GM08714 (cell line): ENCODE data around the gene NMU.
"Not testable (repeated sequence)": the region's sequence is repeated elsewhere in the genome, so short reads cannot be mapped to it uniquely, and the experiment has no call there.

ENCODE experiments used
- H3K4me3 ChIP-seq: fragments of 200-500 bp; sonication (Bioruptor generic); 2 replicates; pipeline ENCODE4 v1.5.1; 2014; ENCODE audit warnings: mild to moderate bottlenecking, low read length, inconsistent platforms
- ZNF274 ChIP-seq: IDR thresholded peaks from 2 replicates; pipeline ENCODE4 v1.6.1; 2012; ENCODE audit warnings: mild to moderate bottlenecking, low read depth, low read length

Gene NMU

GRCh38 chr4:55635741-55636655 lies at the start of gene NMU:
Gene NMU (minus strand): TSS chr4:55636298. CDS start chr4:55636192, 106 bp downstream.
- H3K4me3 ChIP-seq: peak within 1 kb of the TSS; percentile 31; the same call in 1 of the 2 replicates
- no peak for TF ChIP-seq ZNF274

GRCh38 chr4:55684276-55684675 lies 48.2 kb upstream of the NMU start:
- H3K4me3 ChIP-seq: no peak overlapping the region
- no peak for TF ChIP-seq ZNF274

- H3K4me3 ChIP-seq: not testable (repeated sequence)
Measured at GRCh38 chr4:55682797-55683196, 46.7 kb upstream of the NMU start.

- TF ChIP-seq ZNF274: no peak
- no peak overlapping the region for H3K4me3 ChIP-seq
Measured at GRCh38 chr4:55682295-55682694, 46.2 kb upstream of the NMU start.

- H3K4me3 ChIP-seq: no peak overlapping the region
- no peak for TF ChIP-seq ZNF274
Measured at GRCh38 chr4:55681430-55681829, 45.3 kb upstream of the NMU start.

GRCh38 chr4:55675196-55675793 lies 39.2 kb upstream of the NMU start:
- no peak overlapping the region for H3K4me3 ChIP-seq
- TF ChIP-seq ZNF274: no peak

GRCh38 chr4:55673424-55673823 lies 37.3 kb upstream of the NMU start:
- TF ChIP-seq ZNF274: no peak
- no peak overlapping the region for H3K4me3 ChIP-seq

- H3K4me3 ChIP-seq: no peak overlapping the region
- TF ChIP-seq ZNF274: no peak
Measured at GRCh38 chr4:55671667-55672066, 35.6 kb upstream of the NMU start.

- no peak for TF ChIP-seq ZNF274
- no peak overlapping the region for H3K4me3 ChIP-seq
Measured at GRCh38 chr4:55670695-55671094, 34.6 kb upstream of the NMU start.

- TF ChIP-seq ZNF274: no peak
- H3K4me3 ChIP-seq: no peak overlapping the region
Measured at GRCh38 chr4:55668449-55668848, 32.4 kb upstream of the NMU start.

GRCh38 chr4:55666535-55666934 lies 30.4 kb upstream of the NMU start:
- no peak overlapping the region for H3K4me3 ChIP-seq

GRCh38 chr4:55663145-55663544 lies 27.0 kb upstream of the NMU start:
- no peak for TF ChIP-seq ZNF274
- H3K4me3 ChIP-seq: no peak overlapping the region

More at GRCh38 chr4:55666535-55666934, 30.4 kb upstream of the NMU start:
- no peak for TF ChIP-seq ZNF274

- no peak overlapping the region for H3K4me3 ChIP-seq
- no peak for TF ChIP-seq ZNF274
Measured at GRCh38 chr4:55661398-55662056, 25.4 kb upstream of the NMU start.

GRCh38 chr4:55658657-55659056 lies 22.6 kb upstream of the NMU start:
- H3K4me3 ChIP-seq: no peak overlapping the region
- no peak for TF ChIP-seq ZNF274

- no peak for TF ChIP-seq ZNF274
- H3K4me3 ChIP-seq: no peak overlapping the region
Measured at GRCh38 chr4:55654131-55654530, 18.0 kb upstream of the NMU start.
